ENCODE measurements around the gene RIMS1. TPM values are rescaled to one million over a fixed set of nuclear protein-coding genes. Genes with fewer than 3 reads are reported as not detected.
"Not testable (repeated sequence)": the region's sequence is repeated elsewhere in the genome, so short reads cannot be mapped to it uniquely, and the experiment has no call there.

Gene RIMS1
- total and polyA plus RNA-seq, 9 of the 15 experiments (the other 6 are each of a cell fraction or from before 2014, with no cell fraction given): not detected

DNA sequence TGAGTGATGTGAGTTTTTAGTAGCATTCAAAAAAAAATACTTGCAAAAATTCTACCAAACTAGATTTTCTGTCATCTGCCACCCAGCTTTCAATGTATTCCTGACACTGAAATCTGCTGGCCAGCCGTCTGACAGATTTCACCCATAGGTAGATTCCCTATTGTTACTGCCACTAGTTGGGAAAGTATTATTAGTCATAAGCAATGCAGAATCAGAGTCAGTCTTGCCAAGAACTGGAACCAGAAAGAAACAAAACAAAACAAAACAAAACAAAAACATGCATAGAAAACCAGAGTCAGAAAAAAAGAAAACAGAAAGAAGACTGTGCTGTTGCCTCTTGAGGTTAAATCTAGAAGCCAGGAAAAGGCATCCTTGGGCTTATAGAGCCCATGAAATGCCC, 442.4 kb downstream of the RIMS1 start:
- ChIA-PET CTCF (ENCODE audit: low intra/inter-chr PET ratio) (no interaction called here), POLR2A (interaction anchor here (0.8 kb wide), 1 partner anchor 38 kb away, joined by 3 read pairs; no protein-coding TSS in a partner anchor)
- Histone ChIP-seq H2AFZ (ENCODE audit: low read depth, low read length) (no peak overlapping the region), H3K36me3 (ENCODE audit: control insufficient read depth, insufficient read depth, low read length) (no peaks in the 10 kb centered on the region), H4K20me1 (replicated peaks; ENCODE audit: control insufficient read depth, insufficient read depth, low read length) (no peaks in the 10 kb centered on the region), H3K79me2 (ENCODE audit: control insufficient read depth, insufficient read depth, low read length) (no peaks in the 10 kb centered on the region), H3K9me3 (replicated peaks; ENCODE audit: control insufficient read depth, insufficient read depth, low read depth, low read length) (no peaks in the 10 kb centered on the region), H3K9ac (ENCODE audit: insufficient read depth in 1 of 2, low read depth in 2 of 2, low read length in 2 of 2) (no peak overlapping the region), H3K9me1 (ENCODE audit: control insufficient read depth, insufficient read depth, low read length) (no peaks in the 10 kb centered on the region), H3K27ac (ENCODE audit: extremely low read depth, low read depth, low read length) (no peak overlapping the region), H3K4me2 (ENCODE audit: insufficient read depth, low read length) (no peak overlapping the region), H3K27me3 (ENCODE audit: control insufficient read depth in 2 of 2, insufficient read depth in 2 of 2, low read length in 2 of 2) (no peaks in the 10 kb centered on the region), H3K4me1 (replicated peaks in 1 of 2; ENCODE audit: control insufficient read depth in 2 of 2, insufficient read depth in 2 of 2, low read length in 2 of 2) (no peaks in the 10 kb centered on the region), H3K4me3 (no peak overlapping the region)
- no peak for TF ChIP-seq ZKSCAN3 (CRISPR knock-in tag; IDR thresholded peaks at IDR 0.05)
- no TSS peak for BruUV-seq (replicated peaks)
- in situ Hi-C loops (cut with MboI): no loop called here
- no peak for FAIRE-seq
- no peak for ATAC-seq
- 6% methylated on average over 1 of the region's 1 CpG for WGBS (ENCODE audit: insufficient coverage, low coverage, missing lambda C conversion rate)
- intact Hi-C loops (cut with micrococcal nuclease): no loop called here
- no peak for DNase-seq (ENCODE audit: extremely low read depth in 1 of 4, low spot score in 3 of 4)

DNA sequence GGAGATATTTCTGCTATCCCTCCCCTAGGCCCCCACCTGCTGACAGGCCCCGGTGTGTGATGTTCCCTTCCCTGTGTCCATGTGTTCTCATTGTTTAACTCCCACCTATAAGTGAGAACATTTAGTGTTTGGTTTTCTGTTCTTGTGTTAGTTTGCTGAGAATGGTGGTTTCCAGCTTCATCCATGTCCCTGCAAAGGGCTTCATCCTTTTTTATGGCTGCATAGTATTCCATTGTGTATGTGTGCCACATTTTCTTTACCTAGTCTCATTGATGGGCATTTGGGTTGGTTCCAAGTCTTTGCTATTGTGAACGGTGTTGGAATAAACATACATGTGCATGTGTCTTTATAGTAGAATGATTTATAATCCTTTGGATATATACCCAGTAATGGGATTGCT, 448.9 kb downstream of the RIMS1 start:
- POLR2A ChIA-PET; H3K36me3 ChIP-seq (ENCODE audit: control insufficient read depth, insufficient read depth, low read length); DNase-seq (ENCODE audit: extremely low read depth in 1 of 4, low spot score in 3 of 4); H3K4me3 ChIP-seq; intact Hi-C loops (cut with micrococcal nuclease); ATAC-seq; H3K79me2 ChIP-seq (ENCODE audit: control insufficient read depth, insufficient read depth, low read length); FAIRE-seq; H3K27me3 ChIP-seq (ENCODE audit: control insufficient read depth in 2 of 2, insufficient read depth in 2 of 2, low read length in 2 of 2); H3K9me1 ChIP-seq (ENCODE audit: control insufficient read depth, insufficient read depth, low read length); H4K20me1 ChIP-seq (replicated peaks; ENCODE audit: control insufficient read depth, insufficient read depth, low read length); H3K27ac ChIP-seq (ENCODE audit: extremely low read depth, low read depth, low read length); in situ Hi-C loops (cut with MboI); H3K4me2 ChIP-seq (ENCODE audit: insufficient read depth, low read length); H3K4me1 ChIP-seq (replicated peaks in 1 of 2; ENCODE audit: control insufficient read depth in 2 of 2, insufficient read depth in 2 of 2, low read length in 2 of 2); CTCF ChIA-PET (ENCODE audit: low intra/inter-chr PET ratio); H3K9ac ChIP-seq (ENCODE audit: insufficient read depth in 1 of 2, low read depth in 2 of 2, low read length in 2 of 2); H3K9me3 ChIP-seq (replicated peaks; ENCODE audit: control insufficient read depth, insufficient read depth, low read depth, low read length); H2AFZ ChIP-seq (ENCODE audit: low read depth, low read length); BruUV-seq (replicated peaks): not testable (repeated sequence)
- WGBS (ENCODE audit: insufficient coverage, low coverage, missing lambda C conversion rate): 11% methylated on average over 2 of the region's 2 CpGs
- TF ChIP-seq ZNF146 (CRISPR knock-in tag; IDR thresholded peaks at IDR 0.05; ENCODE audit: unreplicated experiment): peak; percentile 71
